UCSD-AML1 (cell line): ENCODE measurements around the gene MAP4K4.

ENCODE experiments used
- DNase-seq: peaks from one replicate; lab custom pipeline; 2025; ENCODE audit not compliant: unreplicated experiment; lab: John Stamatoyannopoulos, UW

MAP4K4 gene

DNA sequence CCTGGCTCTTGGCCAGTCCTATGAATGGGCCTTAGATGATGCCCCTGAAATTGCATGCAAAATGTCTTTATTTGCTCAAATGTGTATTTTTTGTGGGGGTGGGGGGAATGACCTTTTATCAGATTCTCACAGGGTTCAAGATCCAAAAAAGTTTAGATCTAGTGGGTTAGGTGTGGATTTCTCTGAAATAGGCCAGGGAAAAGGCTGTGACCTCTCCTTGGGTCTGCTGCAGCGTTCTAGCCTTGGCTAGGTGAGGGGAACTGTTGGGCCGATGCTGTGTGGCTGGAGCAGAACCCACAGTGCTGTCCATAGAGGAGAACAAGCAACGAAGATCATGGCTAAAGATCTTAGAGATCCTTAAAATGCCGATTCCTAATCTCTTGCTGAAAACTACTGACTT, 163.9 kb downstream of the MAP4K4 start:
- DNase-seq = no peak

DNA sequence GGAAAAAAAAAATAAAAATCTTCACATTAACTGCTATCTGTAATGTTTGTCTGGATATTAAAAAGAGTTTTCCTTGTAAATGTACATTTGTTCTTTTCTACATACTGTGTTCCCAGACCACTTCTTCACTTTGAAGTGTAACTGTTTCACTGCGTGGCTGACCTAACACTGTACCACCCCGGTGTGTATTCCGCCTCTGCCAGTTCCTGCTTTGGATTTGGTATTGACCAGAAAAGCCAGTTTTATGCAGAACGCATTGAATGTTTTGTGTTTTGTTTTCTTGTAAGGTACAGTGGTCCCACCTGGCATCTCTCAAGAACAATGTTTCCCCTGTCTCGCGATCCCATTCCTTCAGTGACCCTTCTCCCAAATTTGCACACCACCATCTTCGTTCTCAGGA, 166.0 kb downstream of the MAP4K4 start:
- no peak for DNase-seq

DNA sequence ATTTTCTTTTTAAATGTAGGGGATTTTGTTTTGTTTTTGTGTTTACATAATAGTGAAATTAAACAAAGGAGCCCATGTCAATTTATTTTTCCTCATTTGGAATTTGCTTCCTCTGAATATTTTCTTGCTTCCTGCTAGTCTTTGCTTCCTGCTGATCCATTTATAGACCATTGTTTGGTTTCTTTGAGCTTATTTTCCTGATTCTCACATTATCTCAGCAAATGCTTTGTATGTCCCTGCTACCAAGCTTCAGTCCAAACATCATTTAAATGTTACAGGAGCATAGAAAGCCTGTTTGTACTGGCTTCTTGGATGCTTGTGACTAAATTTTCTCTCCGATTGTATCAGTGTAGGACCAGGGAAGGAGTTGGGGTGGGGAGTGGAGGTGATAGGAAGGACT, 166.9 kb downstream of the MAP4K4 start:
- DNase-seq = no peak

DNA sequence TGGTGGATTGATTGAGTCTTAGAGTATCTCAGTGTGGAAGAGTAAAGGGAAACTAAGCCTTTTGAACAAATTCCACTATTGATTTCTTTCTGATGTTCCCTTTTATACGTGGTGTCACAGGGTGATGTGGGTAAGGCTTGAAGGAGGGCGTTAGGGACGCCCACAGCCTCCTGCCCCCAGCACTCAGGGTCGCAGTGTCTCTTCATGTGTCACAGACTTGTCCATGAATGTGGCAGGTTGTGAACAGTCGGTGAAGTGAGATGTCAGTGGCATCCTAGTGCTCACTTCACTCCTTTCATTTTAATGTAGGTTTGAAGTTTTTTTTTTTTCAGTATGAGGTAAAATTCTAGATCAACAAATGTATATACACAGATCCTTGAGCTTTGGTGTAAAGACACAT, 171.0 kb downstream of the MAP4K4 start:
- DNase-seq = no peak

DNA sequence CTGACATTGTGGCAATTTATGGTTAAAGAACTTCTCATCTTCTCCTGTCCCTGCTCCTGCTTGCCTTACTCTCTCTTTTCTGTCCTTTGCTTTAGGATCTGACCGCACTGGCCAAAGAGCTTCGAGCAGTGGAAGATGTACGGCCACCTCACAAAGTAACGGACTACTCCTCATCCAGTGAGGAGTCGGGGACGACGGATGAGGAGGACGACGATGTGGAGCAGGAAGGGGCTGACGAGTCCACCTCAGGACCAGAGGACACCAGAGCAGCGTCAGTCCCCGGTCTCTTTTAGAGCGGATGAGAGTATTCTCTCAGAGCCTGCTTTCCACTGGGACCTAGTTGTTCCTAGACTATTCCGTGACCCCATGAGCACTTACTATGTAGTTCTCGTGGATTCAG, 172.0 kb downstream of the MAP4K4 start:
- no peak for DNase-seq

DNA sequence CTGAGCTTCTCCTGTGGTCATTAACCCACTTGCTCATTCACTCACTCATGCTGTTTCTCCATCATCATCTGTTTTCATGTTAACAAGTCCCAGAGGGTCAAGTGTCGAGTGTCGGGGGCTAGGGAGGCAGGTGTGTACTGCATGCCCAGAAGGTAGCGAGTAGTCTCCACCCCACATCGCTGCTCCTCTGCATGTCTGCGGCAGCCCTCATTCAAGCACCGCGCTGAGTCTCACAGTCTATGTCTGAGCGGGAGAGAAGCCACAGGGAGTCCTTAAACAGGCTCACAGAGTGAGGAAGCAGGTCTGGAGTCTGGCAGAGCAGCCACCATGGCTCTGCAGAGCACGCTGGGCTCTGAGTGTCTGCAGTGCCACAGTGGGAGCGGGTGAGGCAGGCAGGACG, 172.9 kb downstream of the MAP4K4 start:
- DNase-seq = no peak

DNA sequence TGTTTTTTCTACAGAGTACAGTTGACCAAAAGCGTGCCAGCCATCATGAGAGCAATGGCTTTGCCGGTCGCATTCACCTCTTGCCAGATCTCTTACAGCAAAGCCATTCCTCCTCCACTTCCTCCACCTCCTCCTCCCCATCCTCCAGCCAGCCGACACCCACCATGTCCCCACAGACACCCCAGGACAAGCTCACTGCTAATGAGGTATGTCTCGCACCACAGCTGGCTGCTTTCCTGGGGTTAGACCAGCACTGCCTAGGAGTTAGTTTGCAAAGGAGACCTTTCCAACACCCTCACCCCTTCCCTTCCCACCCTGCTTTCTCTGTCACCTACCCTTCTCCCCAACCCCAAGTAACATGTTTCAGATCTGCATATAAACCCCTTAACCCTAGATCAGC, 174.0 kb downstream of the MAP4K4 start:
- DNase-seq = no peak

DNA sequence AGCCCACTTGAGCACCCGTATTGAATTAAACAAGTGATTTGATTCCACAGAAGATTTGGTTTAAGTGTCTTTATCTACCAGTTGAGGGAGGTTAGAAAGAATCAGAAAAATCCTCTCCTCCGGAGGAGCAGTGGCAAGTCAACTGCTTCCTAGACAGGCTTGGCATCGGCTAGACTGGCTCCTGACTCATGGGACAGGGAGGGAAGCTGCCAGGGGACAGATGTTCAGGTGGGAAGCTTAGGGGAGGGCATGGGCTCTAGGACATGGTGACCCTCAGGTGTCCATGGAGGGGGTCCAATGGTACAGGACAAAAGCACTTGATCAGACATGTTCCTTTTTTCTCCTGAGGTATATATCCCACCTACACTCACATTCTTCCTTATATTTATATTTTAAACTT, 175.0 kb downstream of the MAP4K4 start:
- DNase-seq = no peak

DNA sequence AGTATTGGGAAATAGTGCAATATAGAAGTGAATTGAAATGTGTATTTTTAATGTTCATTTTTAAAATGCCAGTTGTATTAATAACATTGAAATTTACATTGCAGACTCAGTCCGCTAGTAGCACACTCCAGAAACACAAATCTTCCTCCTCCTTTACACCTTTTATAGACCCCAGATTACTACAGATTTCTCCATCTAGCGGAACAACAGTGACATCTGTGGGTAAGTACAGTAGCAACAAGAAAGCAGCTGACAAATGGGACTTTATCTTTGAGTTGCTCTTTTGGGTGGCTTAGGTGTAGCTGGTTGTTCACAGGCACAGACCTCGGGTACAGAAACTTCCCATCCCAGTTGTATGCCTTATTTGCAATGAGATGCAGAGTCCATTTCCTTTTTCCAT, 176.0 kb downstream of the MAP4K4 start:
- DNase-seq = no peak

DNA sequence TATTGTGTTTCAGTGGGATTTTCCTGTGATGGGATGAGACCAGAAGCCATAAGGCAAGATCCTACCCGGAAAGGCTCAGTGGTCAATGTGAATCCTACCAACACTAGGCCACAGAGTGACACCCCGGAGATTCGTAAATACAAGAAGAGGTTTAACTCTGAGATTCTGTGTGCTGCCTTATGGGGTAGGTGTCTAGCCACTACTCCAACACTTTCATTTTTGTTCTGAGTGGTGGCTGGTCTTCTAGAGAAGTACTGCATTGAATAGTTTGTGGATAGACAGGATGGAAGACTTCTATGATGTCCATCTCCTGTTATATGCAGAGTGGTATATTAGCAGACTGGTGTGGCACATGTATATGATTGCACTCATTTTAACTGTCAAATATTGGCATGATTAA, 176.6 kb downstream of the MAP4K4 start:
- no peak for DNase-seq

DNA sequence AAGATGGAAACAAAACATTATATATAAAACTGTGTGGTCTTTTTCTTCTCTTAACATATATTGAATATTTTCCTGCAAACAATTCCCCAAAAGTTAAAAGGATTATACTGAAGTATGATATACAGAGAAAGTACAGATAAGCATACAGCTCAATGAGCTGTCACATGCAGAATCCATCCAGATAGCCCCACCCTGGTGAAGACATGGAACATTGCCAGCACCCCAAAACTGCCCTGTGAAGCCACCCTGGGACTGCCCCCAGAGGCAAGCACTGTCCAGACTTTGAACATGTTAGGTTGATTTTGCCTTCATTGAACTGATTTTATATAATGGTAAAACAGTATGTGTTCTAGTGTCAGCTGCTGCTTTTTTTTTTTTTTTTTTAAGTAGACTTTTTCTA, 182.0 kb downstream of the MAP4K4 start:
- DNase-seq = no peak

DNA sequence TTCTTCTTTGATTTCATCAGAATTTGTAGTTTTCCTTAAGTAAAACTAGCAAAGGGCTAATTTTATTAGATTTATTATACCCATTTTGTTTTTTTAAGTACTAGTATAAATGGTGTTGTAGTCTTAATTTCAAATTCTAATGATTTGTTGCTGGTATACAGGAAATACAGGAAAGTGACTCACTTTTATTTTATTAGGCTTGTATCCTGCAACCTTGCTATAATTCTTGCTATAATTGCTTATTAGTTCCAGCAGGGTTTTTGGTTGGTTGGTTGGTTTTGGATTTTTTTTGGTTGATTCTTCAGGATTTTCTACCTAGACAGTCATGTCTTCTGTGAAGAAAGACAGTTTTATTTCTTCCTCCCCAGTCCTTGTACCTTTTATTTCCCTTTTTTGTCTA, 183.6 kb downstream of the MAP4K4 start:
- DNase-seq = no peak

DNA sequence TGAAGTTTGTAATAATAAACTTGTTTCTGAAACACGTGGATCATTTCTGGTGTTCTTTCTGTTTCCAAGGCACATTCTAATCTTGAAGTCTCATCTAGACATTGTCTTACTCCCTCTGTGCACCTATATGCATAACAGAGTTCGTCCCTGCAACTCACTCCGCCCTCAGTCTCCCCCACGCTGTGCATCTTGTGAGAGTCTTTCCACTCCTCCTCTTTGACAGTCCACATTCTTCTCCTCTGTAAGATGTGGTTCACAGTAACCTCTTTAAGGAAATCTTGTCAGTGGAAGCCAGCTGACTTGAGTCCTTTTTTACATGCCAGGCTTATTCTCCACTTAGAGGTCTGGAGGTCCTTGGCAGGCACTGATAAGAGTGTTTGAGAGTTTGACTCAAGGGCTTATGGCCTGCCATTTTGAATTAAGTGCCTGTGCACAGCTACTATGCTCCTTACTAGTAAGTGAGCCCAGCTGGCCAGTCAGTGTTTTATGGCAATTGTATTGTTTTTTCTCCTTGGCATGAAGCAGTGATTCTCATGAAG, 185.3 kb downstream of the MAP4K4 start:
- DNase-seq = no peak

DNA sequence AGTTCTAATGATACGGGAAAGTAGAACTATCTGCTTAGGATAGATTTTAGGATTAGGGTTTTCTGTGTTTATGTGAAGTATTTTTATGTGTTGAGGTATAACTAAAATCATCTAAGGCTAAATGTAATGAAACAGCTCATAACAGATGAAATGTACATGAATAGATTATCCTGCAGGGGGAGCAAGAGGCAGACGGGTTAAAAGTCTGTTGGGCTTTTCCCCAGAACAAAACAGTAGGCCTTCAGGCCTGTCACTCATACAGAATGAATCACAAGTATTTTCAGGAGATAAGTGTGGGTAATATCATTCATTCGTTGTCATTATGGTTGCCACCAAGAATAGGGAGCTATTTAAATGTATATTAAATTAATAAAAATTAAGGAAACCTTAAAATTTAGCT, 186.4 kb downstream of the MAP4K4 start:
- DNase-seq = no peak

DNA sequence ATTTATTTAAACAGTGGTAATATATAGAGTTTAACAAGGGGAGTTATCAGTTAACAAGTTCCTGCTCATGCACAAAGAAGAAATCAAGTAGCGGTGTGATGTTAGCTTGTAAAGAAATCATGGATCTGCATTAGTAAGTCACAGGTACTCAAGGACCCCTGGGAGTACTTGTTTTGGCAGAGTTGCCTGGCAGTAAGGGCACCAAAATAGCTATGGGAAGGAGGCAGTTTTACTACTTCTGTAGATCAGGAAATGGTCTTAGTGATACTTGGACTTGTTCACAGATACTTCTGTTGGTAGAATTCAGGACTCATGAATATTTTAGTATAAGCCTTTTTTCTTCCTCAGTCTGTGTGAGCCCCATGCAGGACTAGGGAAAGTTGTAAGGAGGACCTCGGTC, 186.9 kb downstream of the MAP4K4 start:
- DNase-seq = no peak

DNA sequence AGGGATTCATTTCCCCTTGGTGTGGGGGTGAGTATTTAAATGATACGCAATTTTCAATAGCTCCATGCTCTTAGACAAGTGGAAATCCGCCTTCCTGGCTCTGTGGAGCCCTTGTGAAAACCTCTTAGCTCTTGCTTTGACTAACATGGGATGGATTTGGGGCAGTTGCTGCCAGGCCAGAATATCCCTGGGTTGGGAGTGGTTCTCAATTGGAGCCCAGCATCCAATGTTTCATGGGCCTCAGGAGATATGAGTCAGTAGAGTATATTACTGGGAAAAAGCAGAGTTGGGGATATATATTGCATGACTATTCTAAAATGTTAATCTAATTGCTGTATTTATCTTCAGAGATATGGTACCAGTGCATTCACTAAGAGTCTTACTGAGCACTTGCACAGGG, 189.8 kb downstream of the MAP4K4 start:
- DNase-seq = no peak

DNA sequence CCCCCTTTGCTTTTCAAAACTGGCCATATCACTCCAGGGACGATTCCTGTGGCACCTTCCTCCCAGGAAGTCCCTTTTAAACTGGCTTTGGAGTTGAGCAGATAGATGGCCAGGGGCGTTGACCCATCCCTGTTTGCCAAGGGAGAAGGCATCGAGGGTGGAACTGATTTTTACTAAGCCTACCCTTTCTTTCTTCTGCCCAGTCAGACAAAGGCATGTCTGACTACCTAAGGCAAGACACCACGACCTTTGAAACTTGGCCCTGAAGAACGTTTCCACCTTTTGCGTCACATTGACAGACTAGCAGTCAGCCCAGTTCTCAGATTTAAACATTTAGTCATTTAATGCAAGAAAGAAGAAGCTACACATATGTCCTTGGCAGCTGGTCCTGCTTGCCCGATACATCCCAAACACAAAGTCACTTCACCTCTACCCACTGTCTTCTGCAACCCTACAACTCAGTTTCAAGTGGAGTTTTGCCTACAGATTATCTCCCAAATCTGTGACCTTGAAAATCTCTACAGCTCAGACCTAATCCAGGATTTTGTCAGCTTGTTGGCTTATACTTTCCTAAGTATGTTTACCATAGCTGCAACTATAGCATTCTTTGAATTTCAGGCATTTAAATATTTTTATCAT, 192.1 kb downstream of the MAP4K4 start:
- no peak for DNase-seq

DNA sequence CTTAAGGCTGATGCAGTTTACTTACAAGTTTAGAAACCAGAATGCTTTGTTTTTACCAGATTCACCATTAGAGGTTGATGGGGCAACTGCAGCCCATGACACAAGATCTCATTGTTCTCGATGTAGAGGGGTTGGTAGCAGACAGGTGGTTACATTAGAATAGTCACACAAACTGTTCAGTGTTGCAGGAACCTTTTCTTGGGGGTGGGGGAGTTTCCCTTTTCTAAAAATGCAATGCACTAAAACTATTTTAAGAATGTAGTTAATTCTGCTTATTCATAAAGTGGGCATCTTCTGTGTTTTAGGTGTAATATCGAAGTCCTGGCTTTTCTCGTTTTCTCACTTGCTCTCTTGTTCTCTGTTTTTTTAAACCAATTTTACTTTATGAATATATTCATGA, 194.9 kb downstream of the MAP4K4 start:
- no peak for DNase-seq

DNA sequence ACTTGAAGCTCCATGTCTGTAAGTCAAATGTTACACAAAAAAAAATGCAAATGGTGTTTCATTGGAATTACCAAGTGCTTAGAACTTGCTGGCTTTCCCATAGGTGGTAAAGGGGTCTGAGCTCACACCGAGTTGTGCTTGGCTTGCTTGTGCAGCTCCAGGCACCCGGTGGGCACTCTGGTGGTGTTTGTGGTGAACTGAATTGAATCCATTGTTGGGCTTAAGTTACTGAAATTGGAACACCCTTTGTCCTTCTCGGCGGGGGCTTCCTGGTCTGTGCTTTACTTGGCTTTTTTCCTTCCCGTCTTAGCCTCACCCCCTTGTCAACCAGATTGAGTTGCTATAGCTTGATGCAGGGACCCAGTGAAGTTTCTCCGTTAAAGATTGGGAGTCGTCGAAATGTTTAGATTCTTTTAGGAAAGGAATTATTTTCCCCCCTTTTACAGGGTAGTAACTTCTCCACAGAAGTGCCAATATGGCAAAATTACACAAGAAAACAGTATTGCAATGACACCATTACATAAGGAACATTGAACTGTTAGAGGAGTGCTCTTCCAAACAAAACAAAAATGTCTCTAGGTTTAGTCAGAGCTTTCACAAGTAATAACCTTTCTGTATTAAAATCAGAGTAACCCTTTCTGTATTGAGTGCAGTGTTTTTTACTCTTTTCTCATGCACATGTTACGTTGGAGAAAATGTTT, 196.3 kb downstream of the MAP4K4 start:
- DNase-seq = no peak

DNA sequence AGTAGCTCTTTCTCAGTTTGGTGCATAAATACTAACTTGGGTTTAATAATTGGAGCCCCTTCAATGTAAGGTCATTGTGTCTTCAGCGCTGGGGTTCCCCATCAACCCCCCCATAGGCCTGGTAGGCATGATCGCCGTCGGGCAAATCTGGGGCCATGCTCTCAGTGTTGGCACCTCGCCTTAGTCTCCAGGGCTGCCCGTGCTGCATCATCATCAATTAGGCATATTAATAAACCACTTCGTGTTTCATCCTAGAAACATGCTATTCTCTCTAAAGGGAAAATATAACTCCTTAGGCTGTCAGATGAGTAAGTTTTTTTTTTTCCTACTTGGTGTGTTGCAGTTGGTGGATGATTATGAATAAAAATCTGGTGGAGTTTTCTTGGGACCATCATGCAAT, 197.5 kb downstream of the MAP4K4 start:
- DNase-seq = no peak

DNA sequence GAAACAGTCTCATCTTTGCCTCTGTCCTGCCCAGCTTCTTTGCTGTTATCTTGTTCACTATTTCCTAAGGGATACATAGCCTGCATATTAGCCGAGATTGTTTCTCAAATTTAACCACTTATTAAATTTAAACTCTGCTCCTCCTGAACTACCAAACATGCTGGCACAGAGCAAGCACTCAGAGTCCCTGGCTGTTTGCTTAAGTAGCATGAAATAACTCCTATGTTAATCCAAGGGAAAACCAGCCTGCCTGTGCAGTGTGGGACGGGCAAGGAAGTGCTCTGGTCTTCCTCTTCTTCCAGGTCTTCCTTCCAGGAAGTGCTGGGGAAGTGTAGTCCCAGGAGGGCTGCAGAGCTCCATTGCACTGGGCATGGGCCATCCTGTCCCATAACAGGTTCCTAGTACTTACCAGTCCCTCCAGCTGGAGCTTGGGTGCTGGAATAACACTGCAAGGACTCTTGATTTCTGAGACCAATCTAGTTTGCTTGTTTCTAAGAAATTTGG, 198.4 kb downstream of the MAP4K4 start:
- no peak for DNase-seq

DNA sequence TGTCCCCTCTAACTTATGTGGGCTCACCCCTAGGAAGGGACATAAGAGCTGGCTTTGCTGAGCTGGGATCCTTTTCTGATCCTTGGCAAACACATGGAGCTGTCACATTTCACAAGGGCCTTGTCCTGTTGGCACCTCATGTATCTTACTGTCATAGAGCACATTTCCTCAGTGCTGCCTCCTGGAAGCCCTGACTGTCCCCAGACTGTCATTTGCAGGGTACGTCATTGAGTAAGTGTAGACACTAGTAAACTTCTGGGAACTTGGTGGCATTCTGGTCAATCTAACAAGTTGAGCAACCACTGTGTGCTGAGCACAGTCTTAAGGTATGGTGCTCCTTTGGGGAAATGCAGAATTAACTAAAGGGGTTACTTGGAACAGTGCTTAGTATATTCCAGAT, 199.8 kb downstream of the MAP4K4 start:
- no peak for DNase-seq

DNA sequence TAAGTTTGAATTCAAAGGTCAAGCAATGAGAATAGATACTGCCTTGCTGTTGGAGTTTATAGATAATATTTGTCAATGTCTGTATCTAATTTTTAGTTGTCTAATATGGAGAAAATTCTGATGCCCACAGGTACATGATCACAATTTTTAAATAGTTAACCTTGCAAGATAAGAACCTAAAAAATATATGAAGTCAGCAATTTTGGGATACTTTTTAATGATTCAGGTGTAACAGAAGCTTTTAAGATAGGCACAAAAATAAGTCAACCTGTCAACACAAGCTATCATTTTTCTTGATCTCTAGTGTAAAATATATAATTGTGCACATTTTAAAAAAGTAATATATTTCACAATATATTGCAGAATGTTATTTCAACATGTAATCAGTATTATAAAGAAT, 201.8 kb downstream of the MAP4K4 start:
- DNase-seq = no peak
